Stimulated activated naive CD4-positive, alpha-beta T cell treated with Interleukin-2 at 50 U/mL for 16 hours (primary cell): ENCODE results near the gene PPBP.

Source experiments
- DNase-seq: peaks from one replicate; lab custom pipeline; 2025; lab: John Stamatoyannopoulos, UW

PPBP gene

GRCh38 chr4:73948291-73948690 lies 39.7 kb downstream of the PPBP start:
- DNase-seq, result no peak

DNA sequence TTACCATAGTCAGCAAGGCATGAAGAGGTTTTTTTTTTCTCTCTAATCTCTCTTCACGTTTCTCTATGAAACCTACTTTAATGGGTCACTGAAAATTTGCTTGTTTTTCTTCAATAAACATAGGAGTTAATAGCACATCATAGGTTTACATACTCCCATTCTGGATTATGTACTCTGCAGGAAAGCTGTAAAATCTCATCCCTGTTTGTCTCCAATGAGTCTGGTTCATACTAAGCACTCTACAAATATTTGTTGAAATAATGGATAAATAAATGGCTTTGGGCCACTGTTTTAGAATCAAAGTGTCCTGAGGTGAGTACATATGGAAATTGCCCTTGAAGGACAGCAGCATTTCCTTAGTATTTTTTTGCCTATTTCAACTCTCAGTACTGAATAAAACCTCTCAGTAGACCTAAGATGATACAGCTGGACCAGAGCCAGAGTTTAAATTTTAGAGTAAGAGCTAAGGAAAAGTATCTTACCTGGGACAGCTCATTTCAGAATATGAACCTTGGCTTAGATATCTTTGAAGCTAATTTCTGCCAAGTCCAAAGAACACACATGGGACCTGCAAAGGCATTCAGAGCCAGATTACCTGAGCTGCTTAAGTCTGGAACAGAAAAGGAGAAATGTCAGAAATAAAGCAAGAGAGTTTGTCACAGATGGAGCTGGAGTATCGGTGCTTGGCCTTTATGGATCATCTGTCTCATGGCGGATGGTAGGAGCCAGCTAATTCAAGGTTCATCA lies 40.6 kb downstream of the PPBP start:
- DNase-seq, result no peak

DNA sequence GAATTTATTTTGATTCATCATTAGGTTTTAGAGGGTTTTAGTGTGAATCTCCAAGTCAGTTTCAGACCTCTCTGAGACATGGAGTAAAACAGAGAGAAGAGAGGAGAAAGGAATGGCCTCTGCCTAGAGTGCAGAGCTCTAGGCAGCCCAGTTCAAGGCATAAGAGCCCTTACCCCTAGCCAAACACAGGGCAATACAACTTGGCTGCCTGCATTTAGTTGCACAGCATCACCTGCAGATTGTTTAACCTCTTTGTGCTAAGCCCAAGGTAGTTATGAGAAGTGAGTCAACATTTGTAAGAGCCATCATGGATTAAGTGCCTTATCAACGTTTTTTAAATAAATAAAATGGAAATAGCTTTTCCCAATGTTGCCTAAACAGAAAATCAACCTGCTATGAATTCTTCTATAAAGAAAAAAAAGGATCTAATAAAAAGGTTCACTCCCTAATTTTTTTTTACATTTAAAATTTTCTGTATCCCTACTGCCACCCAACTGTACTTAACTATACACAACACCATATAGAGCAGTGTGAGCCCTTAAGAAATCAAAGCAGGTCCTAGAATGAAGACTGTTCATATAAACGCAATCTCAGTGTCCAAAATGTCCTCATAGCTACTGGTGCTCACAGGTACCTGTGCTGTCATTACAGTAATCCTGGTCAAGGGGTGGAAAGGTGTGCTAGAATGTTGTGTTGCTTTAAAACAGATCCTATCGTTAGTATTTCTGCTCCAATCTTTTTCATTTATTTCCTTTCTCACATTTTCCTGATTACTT lies 42.1 kb downstream of the PPBP start:
- DNase-seq, result no peak

DNA sequence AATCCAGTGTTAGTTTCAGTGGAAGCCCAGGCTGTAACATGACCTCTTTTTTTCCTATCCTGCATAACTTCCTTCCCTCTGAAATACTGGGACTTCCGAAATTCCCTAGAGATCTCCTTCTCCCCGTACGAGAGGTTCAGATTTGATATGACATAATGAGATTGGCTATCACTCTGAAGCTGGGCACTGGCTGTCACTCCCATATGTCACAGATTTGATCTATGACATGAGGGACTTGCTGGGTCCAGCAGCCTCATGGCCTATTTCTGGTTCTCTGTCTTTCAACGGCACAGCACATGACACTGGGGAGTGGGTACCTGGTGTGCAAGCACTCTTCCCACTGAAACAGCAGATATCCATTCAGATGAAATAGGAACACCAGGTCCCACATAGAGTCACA lies 42.9 kb downstream of the PPBP start:
- DNase-seq, result no peak

- DNase-seq, result no peak
These were observed 43.7 kb downstream of the PPBP start for GRCh38 chr4:73944061-73944875.

DNA sequence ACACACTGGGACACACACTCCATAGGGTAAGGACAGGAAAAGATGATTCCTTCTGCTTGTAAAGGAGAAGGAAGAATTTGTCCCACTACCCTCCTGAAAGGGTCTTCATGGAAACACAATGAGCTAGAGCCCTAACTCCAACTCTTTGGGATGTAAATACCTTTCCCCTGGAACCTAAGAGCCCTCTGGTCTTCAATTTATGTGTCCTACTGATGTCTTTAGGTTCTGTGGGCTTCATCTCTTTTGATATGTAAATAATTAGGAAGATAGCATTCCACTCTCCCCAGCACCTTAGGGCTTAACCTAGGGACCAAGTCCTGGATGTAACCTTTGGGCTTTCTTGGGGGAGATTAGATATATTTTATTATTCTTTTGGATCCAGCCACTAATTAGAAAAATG lies 44.4 kb downstream of the PPBP start:
- DNase-seq, result no peak

GRCh38 chr4:73936969-73937368 lies 51.0 kb downstream of the PPBP start:
- DNase-seq, result no peak
